ENCODE measurements around the gene ARNT2. TPM values are rescaled to one million over a fixed set of nuclear protein-coding genes. Genes with fewer than 3 reads are reported as not detected.

ARNT2 gene
- total RNA-seq, 4 donors from 2014 or later, result 0.26 to 22.9 (median 7.0) TPM

DNA sequence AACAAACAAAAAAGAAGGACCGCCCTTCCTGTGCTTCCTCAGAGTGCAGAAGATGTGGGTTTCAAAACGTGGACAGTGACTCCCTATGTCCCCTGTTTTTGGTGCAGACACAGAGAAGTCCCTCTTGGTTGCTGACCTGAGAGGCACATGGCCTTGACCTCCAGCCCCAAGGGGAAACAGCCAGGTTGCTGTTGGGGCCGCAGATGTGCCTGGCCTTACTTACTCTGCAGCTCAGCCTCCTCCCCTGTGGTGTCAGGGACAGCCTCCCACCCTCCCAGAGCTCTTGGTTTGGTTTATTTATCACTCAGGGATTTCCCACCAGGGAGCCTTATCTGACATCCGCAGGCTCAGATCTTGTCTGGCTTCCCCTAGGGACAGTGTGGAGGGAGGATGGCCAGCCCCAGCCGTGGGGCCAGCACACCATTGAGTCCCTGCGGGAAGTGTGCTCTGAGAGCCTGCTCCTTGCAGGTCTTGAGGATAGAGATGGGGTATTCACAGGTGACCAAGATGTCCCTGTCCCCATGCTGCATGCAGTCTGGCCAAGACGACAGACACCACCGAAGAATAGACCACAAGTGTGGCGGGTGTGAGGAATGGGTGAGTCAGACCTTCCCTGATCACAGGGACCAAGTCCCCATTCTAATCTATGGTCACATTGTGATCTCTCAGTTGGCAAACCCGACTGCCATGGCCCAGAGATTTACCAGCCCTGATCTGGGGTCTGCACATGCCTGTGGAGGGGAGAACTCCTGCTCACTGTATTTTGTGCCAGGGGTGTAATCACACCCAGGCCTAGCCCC is 156.6 kb downstream of the ARNT2 start:
- Histone ChIP-seq H3K27ac (no peak overlapping the region), H3K4me3 (no peak overlapping the region), H3K36me3 (no peaks in the 10 kb centered on the region), H3K4me1 (no peaks in the 10 kb centered on the region), H3K27me3 (no peaks in the 10 kb centered on the region), H3K9me3 (no peaks in the 10 kb centered on the region)
- TF ChIP-seq, protein P1, sequence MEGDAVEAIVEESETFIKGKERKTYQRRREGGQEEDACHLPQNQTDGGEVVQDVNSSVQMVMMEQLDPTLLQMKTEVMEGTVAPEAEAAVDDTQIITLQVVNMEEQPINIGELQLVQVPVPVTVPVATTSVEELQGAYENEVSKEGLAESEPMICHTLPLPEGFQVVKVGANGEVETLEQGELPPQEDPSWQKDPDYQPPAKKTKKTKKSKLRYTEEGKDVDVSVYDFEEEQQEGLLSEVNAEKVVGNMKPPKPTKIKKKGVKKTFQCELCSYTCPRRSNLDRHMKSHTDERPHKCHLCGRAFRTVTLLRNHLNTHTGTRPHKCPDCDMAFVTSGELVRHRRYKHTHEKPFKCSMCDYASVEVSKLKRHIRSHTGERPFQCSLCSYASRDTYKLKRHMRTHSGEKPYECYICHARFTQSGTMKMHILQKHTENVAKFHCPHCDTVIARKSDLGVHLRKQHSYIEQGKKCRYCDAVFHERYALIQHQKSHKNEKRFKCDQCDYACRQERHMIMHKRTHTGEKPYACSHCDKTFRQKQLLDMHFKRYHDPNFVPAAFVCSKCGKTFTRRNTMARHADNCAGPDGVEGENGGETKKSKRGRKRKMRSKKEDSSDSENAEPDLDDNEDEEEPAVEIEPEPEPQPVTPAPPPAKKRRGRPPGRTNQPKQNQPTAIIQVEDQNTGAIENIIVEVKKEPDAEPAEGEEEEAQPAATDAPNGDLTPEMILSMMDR (IDR thresholded peaks at IDR 0.05), result no peak
- TF ChIP-seq POLR2A (IDR thresholded peaks at IDR 0.05), result no peak
- DNase-seq, result no peak
- intact Hi-C loops (cut with DNase I; ENCODE audit: low total_unique reads), result no loop called here

DNA sequence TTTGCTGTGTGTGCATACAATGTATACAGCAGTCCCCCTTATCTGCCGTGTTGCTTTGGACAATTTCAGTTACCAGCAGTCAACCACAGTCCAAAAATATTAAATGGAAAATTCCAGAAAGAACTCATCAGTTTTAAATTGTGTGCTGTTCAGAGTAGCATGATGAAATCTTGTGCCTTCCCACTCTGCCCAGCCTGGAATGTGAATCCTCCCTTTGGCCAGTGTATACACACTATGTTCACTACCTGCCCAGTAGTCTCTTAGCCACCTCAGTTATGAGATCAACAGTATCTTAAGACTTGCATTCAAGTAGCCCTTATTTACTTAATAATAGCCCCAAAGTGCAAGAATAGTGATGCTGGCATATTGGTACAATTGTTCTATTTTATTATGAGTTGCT is 157.3 kb downstream of the ARNT2 start:
- no peak for DNase-seq
- intact Hi-C loops (cut with DNase I; ENCODE audit: low total_unique reads), result no loop called here
- H3K36me3 ChIP-seq, result no peaks in the 10 kb centered on the region

DNA sequence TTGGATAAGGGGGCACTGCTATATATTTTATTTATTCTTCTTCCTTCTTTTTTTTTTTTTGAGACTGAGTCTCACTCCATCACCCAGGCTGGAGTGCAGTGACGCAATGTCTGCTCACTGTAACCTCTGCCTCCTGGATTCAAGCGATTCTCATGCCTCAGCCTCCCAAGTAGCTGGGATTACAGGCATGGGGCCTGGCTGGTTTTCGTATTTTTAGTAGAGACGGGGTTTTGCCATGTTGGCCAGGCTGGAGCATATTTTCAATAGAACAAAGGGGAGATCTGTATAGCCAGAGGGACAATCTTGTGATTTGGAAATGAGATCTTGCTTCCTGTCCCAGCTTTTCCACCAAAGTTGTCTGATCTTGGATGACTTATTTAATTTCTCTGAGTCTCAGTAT is 157.9 kb downstream of the ARNT2 start:
- Histone ChIP-seq H3K36me3 (no peaks in the 10 kb centered on the region), H3K4me1 (no peaks in the 10 kb centered on the region), H3K27me3 (no peaks in the 10 kb centered on the region), H3K27ac (no peak overlapping the region), H3K4me3 (no peak overlapping the region), H3K9me3 (no peaks in the 10 kb centered on the region)
- DNase-seq, result no peak
- intact Hi-C loops (cut with DNase I; ENCODE audit: low total_unique reads), result no loop called here
- TF ChIP-seq POLR2A (IDR thresholded peaks at IDR 0.05), result no peak
- TF ChIP-seq, protein P1 (IDR thresholded peaks at IDR 0.05), result no peak

More for the DNA sequence above, 157.3 kb downstream of the ARNT2 start:
- Histone ChIP-seq H3K4me1 (no peaks in the 10 kb centered on the region), H3K27me3 (no peaks in the 10 kb centered on the region), H3K4me3 (no peak overlapping the region), H3K9me3 (no peaks in the 10 kb centered on the region), H3K27ac (no peak overlapping the region)
- TF ChIP-seq, protein P1 (IDR thresholded peaks at IDR 0.05), result no peak
- no peak for TF ChIP-seq POLR2A (IDR thresholded peaks at IDR 0.05)

DNA sequence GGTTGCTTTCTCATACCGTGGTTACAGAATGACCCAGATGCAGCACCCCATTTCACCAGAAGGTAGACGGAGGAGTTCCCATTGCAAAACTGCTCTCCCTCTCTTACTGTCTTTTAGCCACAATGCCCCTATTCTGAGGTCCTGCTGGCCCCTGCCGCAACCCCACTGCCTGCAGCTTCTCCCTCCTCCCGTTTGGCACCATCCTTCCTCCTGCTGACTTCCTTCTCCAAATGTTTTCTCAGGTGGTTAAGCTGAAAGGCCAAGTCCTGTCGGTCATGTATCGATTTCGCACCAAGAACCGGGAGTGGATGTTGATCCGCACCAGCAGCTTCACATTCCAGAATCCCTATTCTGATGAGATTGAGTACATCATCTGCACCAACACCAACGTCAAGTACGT is 158.7 kb downstream of the ARNT2 start:
- Histone ChIP-seq H3K27ac (no peak overlapping the region), H3K4me1 (no peaks in the 10 kb centered on the region), H3K4me3 (no peak overlapping the region), H3K27me3 (no peaks in the 10 kb centered on the region), H3K36me3 (no peaks in the 10 kb centered on the region), H3K9me3 (no peaks in the 10 kb centered on the region)
- DNase-seq, result no peak
- TF ChIP-seq POLR2A (IDR thresholded peaks at IDR 0.05), result no peak
- TF ChIP-seq, protein P1 (IDR thresholded peaks at IDR 0.05), result no peak
- intact Hi-C loops (cut with DNase I; ENCODE audit: low total_unique reads), result no loop called here

DNA sequence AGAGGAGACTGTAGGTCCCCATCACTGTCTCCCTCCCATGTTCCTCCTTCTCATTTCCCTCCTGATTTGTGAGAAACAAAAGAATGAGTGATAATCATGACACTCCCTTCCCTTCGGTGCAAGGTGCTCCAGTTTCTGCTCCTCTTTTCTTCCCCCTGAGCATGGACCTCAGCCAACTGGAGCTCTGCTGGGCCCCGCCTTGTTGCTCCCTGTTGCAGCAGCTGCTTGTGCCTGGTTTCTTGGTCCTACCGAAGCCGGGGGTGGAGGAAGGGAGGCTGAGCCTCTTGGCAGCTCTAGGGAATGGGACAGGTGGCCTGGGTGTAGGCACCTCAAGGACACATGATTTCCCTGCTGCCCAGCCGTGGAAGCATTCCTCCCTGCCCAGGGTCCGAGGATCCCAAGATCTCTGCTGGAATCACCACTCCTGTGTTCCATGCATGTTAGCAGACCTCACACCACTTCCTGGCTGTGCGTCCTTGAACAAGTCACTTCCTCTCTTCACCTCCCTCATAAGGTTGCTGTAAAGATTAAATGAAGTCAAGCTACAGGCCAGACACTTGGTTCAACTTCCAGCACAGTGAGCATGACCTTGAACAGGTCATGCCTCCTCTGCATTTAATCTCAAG is 159.3 kb downstream of the ARNT2 start:
- H3K4me3 ChIP-seq, result no peak overlapping the region
- H3K4me1 ChIP-seq, result no peaks in the 10 kb centered on the region
- no peak for DNase-seq
- no peak overlapping the region for H3K27ac ChIP-seq
- no peaks in the 10 kb centered on the region for H3K36me3 ChIP-seq
- intact Hi-C loops (cut with DNase I; ENCODE audit: low total_unique reads), result no loop called here
- H3K27me3 ChIP-seq, result no peaks in the 10 kb centered on the region
- no peaks in the 10 kb centered on the region for H3K9me3 ChIP-seq
- no peak for TF ChIP-seq POLR2A (IDR thresholded peaks at IDR 0.05)
- TF ChIP-seq, protein P1 (IDR thresholded peaks at IDR 0.05), result no peak
